IMR-90 (cell line): ENCODE data around the gene HYAL4. TPM values are rescaled to one million over a fixed set of nuclear protein-coding genes. Genes with fewer than 3 reads are reported as not detected.

Experiments
- ATAC-seq: fragments of 200-7000 bp; cut with Tn5 transposase; 2 replicates; pipeline ENCODE4 v1.9.1; 2020; ENCODE audit warnings: low read depth, mild to moderate bottlenecking, moderate library complexity
- BruUV-seq: library from RNA; stranded (reverse); fragments of 400-500 nt; replicated peaks from 2 replicates; lab custom pipeline; 2021; lab: Mats Ljungman, UMichigan
- CTCF ChIA-PET: fragments of 300-600 bp; formaldehyde crosslinking; extraction: SDS; loops from one replicate; lab custom pipeline; 2021; ENCODE audit warnings: antibody characterized with exemption; lab: Yijun Ruan, JAX
- POLR2A ChIA-PET: fragments of 300-600 bp; sonication (Branson Sonifier 250); formaldehyde crosslinking; loops from one replicate; lab custom pipeline; 2022; ENCODE audit warnings: antibody characterized with exemption; ENCODE audit not compliant: unreplicated experiment; lab: Charles Lee
- DNase-seq: peaks from one replicate; pipeline ENCODE4 v3.0.0; 2013
- H2AFZ ChIP-seq: replicated peaks from 2 replicates; pipeline ENCODE3; 2013; ENCODE audit warnings: low read length, mild to moderate bottlenecking; ENCODE audit not compliant: poor library complexity
- H2AK5ac ChIP-seq: 2 replicates; pipeline ENCODE4 v1.6.1; 2013; ENCODE audit warnings: low read depth, low read length, inconsistent platforms
- H2AK9ac ChIP-seq: replicated peaks from 2 replicates; pipeline ENCODE3; 2013; ENCODE audit warnings: mild to moderate bottlenecking, low read depth, low read length, moderate library complexity; ENCODE audit not compliant: poor library complexity
- H2BK120ac ChIP-seq: 2 replicates; pipeline ENCODE4 v1.6.1; 2013; ENCODE audit warnings: low read depth, low read length, inconsistent platforms
- H2BK15ac ChIP-seq: 3 replicates; pipeline ENCODE4 v1.6.1; 2013; ENCODE audit warnings: low read depth, low read length, inconsistent platforms
- H2BK20ac ChIP-seq: 2 replicates; pipeline ENCODE4 v1.6.1; 2013; ENCODE audit warnings: low read depth, mild to moderate bottlenecking, inconsistent platforms, low read length, moderate library complexity
- H2BK5ac ChIP-seq: 2 replicates; pipeline ENCODE4 v1.6.1; 2013; ENCODE audit warnings: mild to moderate bottlenecking, low read depth, low read length, inconsistent platforms; ENCODE audit not compliant: poor library complexity, severe bottlenecking
- H3K14ac ChIP-seq: replicated peaks from 2 replicates; pipeline ENCODE4 v1.6.1; 2013; ENCODE audit warnings: low read depth, low read length, inconsistent platforms
- H3K18ac ChIP-seq: 2 replicates; pipeline ENCODE4 v1.6.1; 2013; ENCODE audit warnings: low read depth, low read length, control low read depth
- H3K23ac ChIP-seq: 2 replicates; pipeline ENCODE4 v1.6.1; 2013; ENCODE audit warnings: low read depth, low read length, inconsistent platforms
- H3K27ac ChIP-seq: 2 replicates; pipeline ENCODE4 v1.5.1; 2013; ENCODE audit warnings: mild to moderate bottlenecking, control low read depth, low read length; ENCODE audit not compliant: insufficient read depth
- H3K27me3 ChIP-seq: 2 replicates; pipeline ENCODE4 v1.6.1; 2013; ENCODE audit warnings: low read length; ENCODE audit not compliant: control insufficient read depth, insufficient read depth
- H3K36me3 ChIP-seq: 2 replicates; pipeline ENCODE4 v1.6.1; 2013; ENCODE audit warnings: low read length, mixed read lengths; ENCODE audit not compliant: control insufficient read depth, insufficient read depth
- H3K4ac ChIP-seq: 2 replicates; pipeline ENCODE4 v1.6.1; 2013; ENCODE audit warnings: low read depth, low read length, inconsistent platforms
- H3K4me1 ChIP-seq: 2 replicates; pipeline ENCODE4 v1.6.1; 2013; ENCODE audit warnings: low read length, mixed read lengths; ENCODE audit not compliant: control insufficient read depth, insufficient read depth
- H3K4me2 ChIP-seq: 2 replicates; pipeline ENCODE4 v1.6.1; 2013; ENCODE audit warnings: low read depth, mild to moderate bottlenecking, control low read depth, low read length, moderate library complexity
- H3K4me3 ChIP-seq: 2 replicates; pipeline ENCODE4 v1.5.1; 2013; ENCODE audit warnings: low read depth, mild to moderate bottlenecking, control low read depth, low read length, moderate library complexity; ENCODE audit not compliant: insufficient read depth
- H3K56ac ChIP-seq: 2 replicates; pipeline ENCODE4 v1.6.1; 2013; ENCODE audit warnings: low read length, inconsistent platforms; ENCODE audit not compliant: insufficient read depth; ENCODE audit errors: extremely low read depth
- H3K79me1 ChIP-seq, 2 experiments: 2 replicates each; pipeline ENCODE4 v1.6.1; 2013; ENCODE audit warnings: low read length in 2 of 2, inconsistent platforms in 1 of 2, low read depth in 1 of 2
- H3K9ac ChIP-seq: 2 replicates; pipeline ENCODE4 v1.6.1; 2013; ENCODE audit warnings: low read depth, low read length, control low read depth
- H3K9me1 ChIP-seq: 2 replicates; pipeline ENCODE4 v1.6.1; 2013; ENCODE audit warnings: low read length, inconsistent platforms; ENCODE audit not compliant: insufficient read depth
- H3K9me3 ChIP-seq: 2 replicates; pipeline ENCODE4 v1.6.1; 2013; ENCODE audit warnings: low read length; ENCODE audit not compliant: control insufficient read depth, insufficient read depth
- H4K20me1 ChIP-seq: 2 replicates; pipeline ENCODE4 v1.6.1; 2013; ENCODE audit warnings: low read length, inconsistent platforms; ENCODE audit not compliant: insufficient read depth
- H4K5ac ChIP-seq: 2 replicates; pipeline ENCODE4 v1.6.1; 2013; ENCODE audit warnings: mild to moderate bottlenecking, low read depth, low read length, control low read depth
- H4K8ac ChIP-seq, 2 experiments: 2 replicates each; pipeline ENCODE4 v1.6.1; 2013; ENCODE audit warnings: low read depth in 2 of 2, low read length in 2 of 2, control low read depth in 1 of 2, inconsistent platforms in 1 of 2
- H4K91ac ChIP-seq: 2 replicates; pipeline ENCODE4 v1.6.1; 2013; ENCODE audit warnings: low read depth, low read length, inconsistent platforms; ENCODE audit not compliant: insufficient read depth
- BHLHE40 ChIP-seq: fragments of 150-350 bp; IDR thresholded peaks from 2 replicates; pipeline ENCODE4 v1.6.1; 2016; ENCODE audit warnings: mild to moderate bottlenecking, low read depth, low read length
- CEBPB ChIP-seq: IDR thresholded peaks from 2 replicates; pipeline ENCODE4 v1.6.1; 2012; ENCODE audit warnings: low read depth, low read length, improper control_type of control experiment
- CHD1 ChIP-seq: IDR thresholded peaks from 2 replicates; pipeline ENCODE4 v1.6.1; 2012; ENCODE audit warnings: low read depth, low read length, improper control_type of control experiment
- CTCF ChIP-seq: conservative IDR thresholded peaks from 2 replicates; pipeline ENCODE4 v1.5.1; 2012; ENCODE audit warnings: mild to moderate bottlenecking, low read depth, low read length, improper control_type of control experiment
- ELK1 ChIP-seq: fragments of 150-350 bp; IDR thresholded peaks from 2 replicates; pipeline ENCODE4 v1.6.1; 2016; ENCODE audit warnings: low read depth, mild to moderate bottlenecking, low read length, moderate library complexity, borderline replicate concordance
- FOS ChIP-seq: fragments of 150-350 bp; IDR thresholded peaks from 2 replicates; pipeline ENCODE4 v1.6.1; 2016; ENCODE audit warnings: low read depth, low read length
- MAFK ChIP-seq: IDR thresholded peaks from 2 replicates; pipeline ENCODE4 v1.6.1; 2012; ENCODE audit warnings: low read depth, low read length, improper control_type of control experiment
- MAZ ChIP-seq: IDR thresholded peaks from 2 replicates; pipeline ENCODE4 v1.6.1; 2012; ENCODE audit warnings: low read depth, mild to moderate bottlenecking, low read length, improper control_type of control experiment, moderate library complexity, borderline replicate concordance
- MXI1 ChIP-seq: IDR thresholded peaks from 2 replicates; pipeline ENCODE4 v1.6.1; 2012; ENCODE audit warnings: low read depth, mild to moderate bottlenecking, low read length, moderate library complexity, borderline replicate concordance
- NFE2L2 ChIP-seq: fragments of 150-350 bp; IDR thresholded peaks from 2 replicates; pipeline ENCODE4 v1.6.1; 2016; ENCODE audit warnings: low read depth, mild to moderate bottlenecking, low read length
- POLR2A ChIP-seq: IDR thresholded peaks from 2 replicates; pipeline ENCODE4 v1.6.1; 2012; ENCODE audit warnings: mild to moderate bottlenecking, low read depth, low read length
- RAD21 ChIP-seq: IDR thresholded peaks from 2 replicates; pipeline ENCODE4 v1.6.1; 2012; ENCODE audit warnings: low read length, improper control_type of control experiment
- RCOR1 ChIP-seq: IDR thresholded peaks from 2 replicates; pipeline ENCODE4 v1.6.1; 2012; ENCODE audit warnings: mild to moderate bottlenecking, low read length, improper control_type of control experiment; ENCODE audit not compliant: insufficient replicate concordance
- RFX5 ChIP-seq: IDR thresholded peaks from 2 replicates; pipeline ENCODE4 v1.8.0; 2012; ENCODE audit warnings: low read depth, mild to moderate bottlenecking, low read length, moderate library complexity
- SMC3 ChIP-seq: fragments of 150-350 bp; IDR thresholded peaks from 2 replicates; pipeline ENCODE4 v1.6.1; 2016; ENCODE audit warnings: low read depth, mild to moderate bottlenecking, antibody characterized with exemption, low read length, moderate library complexity
- USF2 ChIP-seq: fragments of 150-350 bp; IDR thresholded peaks from 2 replicates; pipeline ENCODE4 v1.6.1; 2017; ENCODE audit warnings: mild to moderate bottlenecking, antibody characterized with exemption, low read length, low read depth
- WGBS, 2 experiments: methylation state at CpG; one replicate each; pipeline versions ENCODE4 v1.1.5 to v1.1.7; 2013; ENCODE audit warnings: missing lambda C conversion rate in 2 of 2; ENCODE audit not compliant: insufficient read length in 1 of 2; ENCODE audit errors: extremely low coverage in 2 of 2; 5-methylcytosine and 5-hydroxymethylcytosine counted together
- dilution Hi-C: fragments of 300-500 bp; cut with HindIII; formaldehyde crosslinking; loops from one replicate; pipeline ENCODE4 v1.14.3; 2018; ENCODE audit warnings: low sequenced_read_pairs; ENCODE audit not compliant: unreplicated experiment
- in situ Hi-C: fragments of 300-500 bp; cut with MboI; formaldehyde crosslinking; loops from 3 replicates; pipeline ENCODE4 v1.14.3; 2019; ENCODE audit warnings: low sequenced_read_pairs, inconsistent platforms, mixed read lengths
- intact Hi-C: fragments of 100-400 bp; cut with micrococcal nuclease; formaldehyde crosslinking; loops from 2 replicates; pipeline ENCODE4 v1.10.0; 2022
- polyA plus RNA-seq, 3 experiments: library from polyadenylated mRNA; depleted of rRNA; stranded (reverse); fragments of >200 nt; gene quantifications; 2 replicates each; pipeline ENCODE4 v1.2.3, GENCODE V29; 2012; ENCODE audit warnings: low replicate concordance in 1 of 3
- total RNA-seq: library from RNA; depleted of rRNA; stranded (reverse); fragments of >200 nt; gene quantifications from 2 replicates; pipeline ENCODE4 v1.2.3, GENCODE V29; 2012

The HYAL4 gene
- total and polyA plus RNA-seq, 2 of the 4 experiments (the other 2 are of a cell fraction), result not detected

GRCh38 chr7:123864436-123864835, 19.5 kb downstream of the HYAL4 start:
- CTCF ChIA-PET, result interaction anchor here (1.0 to 1.6 kb wide), 4 partner anchors 48 to 221 kb away, joined by 3 to 7 read pairs (median 4); no protein-coding TSS in a partner anchor
- no peak overlapping the region for H2BK20ac ChIP-seq
- no peak overlapping the region for H3K18ac ChIP-seq
- no peak overlapping the region for H2AK9ac ChIP-seq
- TF ChIP-seq FOS, result no peak
- no peak for TF ChIP-seq RAD21
- no peak for TF ChIP-seq MAZ
- TF ChIP-seq CEBPB, result no peak
- TF ChIP-seq NFE2L2, result no peak
- no peak for TF ChIP-seq USF2
- no peak for TF ChIP-seq CHD1
- no peak for TF ChIP-seq SMC3
- TF ChIP-seq POLR2A, result no peak
- no peak for TF ChIP-seq RFX5
- no peak for TF ChIP-seq BHLHE40
- no peak for TF ChIP-seq MAFK
- TF ChIP-seq RCOR1, result no peak
- TF ChIP-seq CTCF, result no peak
- no peak for TF ChIP-seq ELK1
- no peak for TF ChIP-seq MXI1
- peaks cover 3% of the 10 kb centered on the region for H3K27me3 ChIP-seq
- H3K4ac ChIP-seq, result no peak overlapping the region
- dilution Hi-C loops (no loop called here), intact Hi-C loops (loop anchor here (2.0 kb wide), 1 partner anchor 66 kb away; no protein-coding TSS in a partner anchor), in situ Hi-C loops (loop anchor here (25.0 kb wide), 1 partner anchor 227 kb away; no protein-coding TSS in a partner anchor)
- H4K20me1 ChIP-seq, result no peaks in the 10 kb centered on the region
- H4K5ac ChIP-seq, result no peak overlapping the region
- H3K27ac ChIP-seq, result no peak overlapping the region
- H3K23ac ChIP-seq, result no peak overlapping the region
- no peak overlapping the region for H4K91ac ChIP-seq
- H2BK15ac ChIP-seq, result no peak overlapping the region
- H3K79me1 ChIP-seq, result no peaks in the 10 kb centered on the region
- no peaks in the 10 kb centered on the region for H3K9me1 ChIP-seq
- DNase-seq (no peak), ATAC-seq (no peak)
- H3K56ac ChIP-seq, result no peak overlapping the region
- no peak overlapping the region for H2AFZ ChIP-seq
- no peak overlapping the region for H3K4me2 ChIP-seq
- no peak overlapping the region for H3K14ac ChIP-seq
- H3K9me3 ChIP-seq, result no peaks in the 10 kb centered on the region
- no peak overlapping the region for H4K8ac ChIP-seq
- no peak overlapping the region for H3K9ac ChIP-seq
- no peaks in the 10 kb centered on the region for H3K36me3 ChIP-seq
- WGBS, 2 experiments, result 38% methylated on average over 1 of the region's 3 CpGs; no CpG with 5 or more reads in 1 of the 2 experiments
- no peak overlapping the region for H3K4me3 ChIP-seq
- no peak overlapping the region for H2BK120ac ChIP-seq
- H2AK5ac ChIP-seq, result no peak overlapping the region
- H3K4me1 ChIP-seq, result no peaks in the 10 kb centered on the region
- BruUV-seq, result no TSS peak
- H2BK5ac ChIP-seq, result no peak overlapping the region
- POLR2A ChIA-PET, result no interaction called here
